Measurements from ENCODE around the gene EFCAB6.

The EFCAB6 gene

DNA sequence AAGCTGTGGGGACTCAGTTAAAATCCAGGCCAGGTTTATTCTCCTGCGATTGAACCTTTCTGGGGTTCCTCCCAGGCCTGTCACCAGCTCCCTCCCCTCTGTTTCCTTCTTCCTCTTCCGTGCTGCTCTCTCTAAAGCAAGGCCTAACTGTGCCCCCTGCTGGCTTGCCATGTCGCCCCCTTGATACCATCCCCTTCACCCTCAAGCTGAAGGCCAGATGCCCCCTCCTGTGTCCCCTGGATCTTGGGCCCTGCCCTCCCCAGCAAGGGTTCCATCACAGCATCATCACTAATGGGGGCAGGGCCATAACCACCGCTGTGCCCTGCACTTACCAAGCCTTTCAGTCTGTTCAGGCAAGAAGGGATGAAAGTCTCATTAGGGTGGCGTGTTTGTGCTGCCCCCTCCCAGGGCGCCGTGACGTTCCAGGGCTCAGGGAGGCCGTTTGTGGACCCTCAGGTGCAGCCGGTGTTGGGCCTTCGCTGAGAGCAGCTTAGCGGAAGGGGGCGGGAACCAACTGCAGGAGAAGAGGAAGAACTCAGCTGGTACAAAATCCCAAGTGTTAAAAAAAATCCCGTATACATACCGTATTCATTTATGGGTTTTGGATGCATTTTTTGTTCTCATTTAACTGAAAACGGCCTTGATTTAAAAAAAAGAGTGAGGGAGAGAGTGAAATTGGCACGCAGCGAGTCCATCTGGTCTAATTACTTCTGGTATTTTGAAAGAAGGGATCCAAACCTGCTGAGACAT is 330.4 kb downstream of the EFCAB6 start:
- peak; percentile 54 for DNase-seq (ENCODE audit: low spot score)

DNA sequence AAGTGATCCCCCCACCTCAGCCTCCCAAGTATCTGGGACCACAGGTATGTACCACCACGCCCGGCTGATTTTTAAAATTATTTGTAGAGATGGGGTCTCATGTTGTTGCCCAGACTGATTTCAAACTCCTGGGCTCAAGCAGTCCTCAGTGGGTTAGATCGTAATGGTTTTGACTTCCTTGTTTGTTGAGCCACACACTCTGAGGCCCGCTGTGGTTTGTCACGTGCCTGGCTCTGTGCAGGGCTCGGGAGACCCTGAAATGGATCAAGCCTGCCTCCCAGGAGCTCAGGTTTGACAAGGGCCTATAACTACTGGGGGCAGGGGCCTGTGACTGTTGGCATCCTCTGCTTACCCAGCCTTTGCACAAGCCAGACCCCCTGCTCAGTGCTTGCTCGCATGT is 332.1 kb downstream of the EFCAB6 start:
- no peak for DNase-seq (ENCODE audit: low spot score)

DNA sequence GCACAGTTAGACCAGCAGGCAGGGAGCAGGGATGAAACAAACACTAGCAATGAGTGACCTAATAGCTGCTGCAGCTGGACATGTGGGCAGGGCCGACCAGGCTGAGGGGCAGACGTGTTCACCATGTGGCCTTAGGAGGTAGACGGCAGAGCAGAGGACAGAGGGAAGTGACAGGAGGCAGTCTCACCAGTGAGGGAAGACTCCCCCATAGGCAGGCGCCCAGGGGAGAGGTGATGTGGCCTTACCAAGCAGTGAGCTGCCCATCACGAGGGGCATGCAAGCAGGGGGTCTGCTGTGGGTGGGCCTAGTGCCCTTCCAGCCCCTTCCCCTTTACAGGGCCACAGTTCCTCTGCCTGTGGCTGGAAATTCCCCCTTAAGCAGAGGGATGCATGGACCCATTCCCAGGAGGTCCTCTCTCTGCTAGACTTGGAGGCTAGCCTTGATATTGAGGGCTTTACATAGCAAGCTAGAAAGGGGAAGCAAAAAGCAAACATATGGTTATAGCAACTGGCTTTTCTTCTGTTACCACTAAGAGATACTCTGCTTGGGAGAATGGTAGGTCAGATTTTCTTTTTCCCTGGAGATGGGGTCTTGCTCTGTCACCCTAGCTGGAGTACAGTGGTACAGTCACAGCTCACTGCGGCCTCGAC is 332.7 kb downstream of the EFCAB6 start:
- no peak for DNase-seq (ENCODE audit: low spot score)
